Peyer's patch (tissue), 4 donors: ENCODE results near the gene PAPSS2.

Source experiments
- POLR2A ChIP-seq, 2 donors: fragments of 450-650 bp; IDR thresholded peaks; one replicate each; pipeline ENCODE4 v1.5.1; 2017; ENCODE audit warnings: antibody characterized with exemption in 2 of 2, mild to moderate bottlenecking in 2 of 2, moderate library complexity in 2 of 2
- TF ChIP-seq, protein P1 (sequence below), 6 experiments: fragments of 450-650 bp in 4 of 6; fragments of 200-600 bp in 2 of 6; sonication (generic) in 1 of 6; IDR thresholded peaks; one replicate each; pipeline ENCODE4 v1.5.1; 2017 to 2019; ENCODE audit warnings: antibody characterized with exemption in 6 of 6, mild to moderate bottlenecking in 3 of 6, moderate library complexity in 1 of 6

DNA sequence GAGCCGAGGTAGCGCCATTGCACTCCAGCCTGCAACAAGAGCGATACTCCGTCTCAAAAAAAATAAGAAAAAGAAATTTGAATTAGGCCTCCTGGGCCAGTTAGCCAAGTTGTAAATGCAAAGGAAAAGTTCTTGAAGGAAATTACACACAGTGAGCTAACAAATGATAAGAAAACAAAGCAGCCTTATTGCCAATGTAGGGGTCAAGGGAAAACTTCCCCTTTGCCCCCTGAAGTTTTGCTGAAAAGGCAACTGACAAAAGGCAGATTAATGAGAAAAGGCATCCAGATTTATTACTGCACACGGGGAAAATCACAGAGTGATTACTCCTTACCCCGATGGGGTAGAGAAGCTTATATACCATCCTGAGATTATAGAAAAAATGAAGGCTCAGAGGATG, 70.3 kb downstream of the PAPSS2 start:
- TF ChIP-seq, protein P1, sequence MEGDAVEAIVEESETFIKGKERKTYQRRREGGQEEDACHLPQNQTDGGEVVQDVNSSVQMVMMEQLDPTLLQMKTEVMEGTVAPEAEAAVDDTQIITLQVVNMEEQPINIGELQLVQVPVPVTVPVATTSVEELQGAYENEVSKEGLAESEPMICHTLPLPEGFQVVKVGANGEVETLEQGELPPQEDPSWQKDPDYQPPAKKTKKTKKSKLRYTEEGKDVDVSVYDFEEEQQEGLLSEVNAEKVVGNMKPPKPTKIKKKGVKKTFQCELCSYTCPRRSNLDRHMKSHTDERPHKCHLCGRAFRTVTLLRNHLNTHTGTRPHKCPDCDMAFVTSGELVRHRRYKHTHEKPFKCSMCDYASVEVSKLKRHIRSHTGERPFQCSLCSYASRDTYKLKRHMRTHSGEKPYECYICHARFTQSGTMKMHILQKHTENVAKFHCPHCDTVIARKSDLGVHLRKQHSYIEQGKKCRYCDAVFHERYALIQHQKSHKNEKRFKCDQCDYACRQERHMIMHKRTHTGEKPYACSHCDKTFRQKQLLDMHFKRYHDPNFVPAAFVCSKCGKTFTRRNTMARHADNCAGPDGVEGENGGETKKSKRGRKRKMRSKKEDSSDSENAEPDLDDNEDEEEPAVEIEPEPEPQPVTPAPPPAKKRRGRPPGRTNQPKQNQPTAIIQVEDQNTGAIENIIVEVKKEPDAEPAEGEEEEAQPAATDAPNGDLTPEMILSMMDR (IDR thresholded peaks at IDR 0.05): no peak
- TF ChIP-seq POLR2A (IDR thresholded peaks at IDR 0.05): no peak
